ENCODE data around the gene FOXP1. TPM values are rescaled to one million over a fixed set of nuclear protein-coding genes. Genes with fewer than 3 reads are reported as not detected.

Gene FOXP1
- total RNA-seq, 1 donor from 2014 or later: 128 TPM

GRCh38 chr3:71523628-71524027 lies 59.9 kb downstream of the FOXP1 start:
- DNase-seq (ENCODE audit: extremely low spot score in 2 of 2): no peak

DNA sequence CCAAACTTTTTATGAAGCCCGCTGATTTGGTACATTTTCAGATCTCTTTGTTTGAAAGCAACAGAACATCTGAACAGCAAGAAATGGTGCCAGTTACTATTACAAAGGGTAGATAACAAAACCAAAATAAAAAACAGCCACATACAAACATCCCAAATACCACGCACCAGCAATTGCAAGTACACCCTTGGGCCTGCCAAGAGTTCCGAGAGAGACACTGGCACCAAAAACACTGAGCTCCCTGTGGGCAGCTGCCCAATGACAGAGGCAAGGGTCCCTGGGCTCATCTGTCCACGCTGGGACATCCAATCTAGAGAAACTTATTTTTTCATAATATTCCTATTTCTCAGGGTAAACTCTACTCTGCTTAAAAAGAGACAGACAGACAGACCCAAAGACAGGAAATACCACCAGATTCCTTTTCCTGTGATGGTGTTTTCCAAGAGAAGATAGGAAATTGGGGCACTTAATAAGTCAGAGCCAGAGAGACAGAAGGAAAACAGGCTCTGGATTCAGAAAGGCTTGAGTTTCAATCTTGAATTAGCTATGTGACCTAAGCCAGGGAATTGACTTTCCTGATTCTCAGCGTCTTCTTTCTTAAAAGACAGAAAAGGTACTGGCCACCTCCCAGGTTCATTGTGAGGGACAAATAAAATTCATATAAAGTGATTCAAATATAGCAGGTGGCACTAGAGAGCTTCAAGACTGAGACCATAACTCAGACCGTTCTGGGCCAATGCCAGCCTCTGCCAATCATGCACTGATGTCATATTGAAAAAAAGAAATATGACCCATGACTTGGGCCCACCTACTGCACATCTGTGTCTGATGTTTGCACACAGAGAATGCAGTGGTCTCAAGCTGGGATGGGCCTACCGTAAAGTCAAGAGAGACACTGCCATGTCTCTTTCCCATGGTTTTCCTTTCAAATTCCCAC lies 61.3 kb downstream of the FOXP1 start:
- no peak for DNase-seq (ENCODE audit: extremely low spot score in 2 of 2)
- TF ChIP-seq CTCF (IDR thresholded peaks at IDR 0.05) (no peak), POLR2AphosphoS5 (IDR thresholded peaks at IDR 0.05; ENCODE audit: insufficient read depth in 1 of 2, low read depth in 1 of 2) (no peak), POLR2A (IDR thresholded peaks at IDR 0.05) (no peak)
- intact Hi-C loops (cut with DNase I): no loop called here
- H3K4me3 ChIP-seq: no peak overlapping the region
- H3K36me3 ChIP-seq: no peaks in the 10 kb centered on the region
- H3K27me3 ChIP-seq: no peaks in the 10 kb centered on the region
- H3K27ac ChIP-seq: no peak overlapping the region
- no peaks in the 10 kb centered on the region for H3K4me1 ChIP-seq
- H3K9me3 ChIP-seq: no peaks in the 10 kb centered on the region

More at GRCh38 chr3:71523628-71524027, 59.9 kb downstream of the FOXP1 start:
- Histone ChIP-seq H3K27ac (no peak overlapping the region), H3K36me3 (no peaks in the 10 kb centered on the region), H3K9me3 (no peaks in the 10 kb centered on the region), H3K27me3 (no peaks in the 10 kb centered on the region), H3K4me3 (no peak overlapping the region), H3K4me1 (no peaks in the 10 kb centered on the region)
- intact Hi-C loops (cut with DNase I): no loop called here
- no peak for TF ChIP-seq POLR2AphosphoS5 (IDR thresholded peaks at IDR 0.05; ENCODE audit: insufficient read depth in 1 of 2, low read depth in 1 of 2)
- no peak for TF ChIP-seq POLR2A (IDR thresholded peaks at IDR 0.05)
- no peak for TF ChIP-seq CTCF (IDR thresholded peaks at IDR 0.05)

DNA sequence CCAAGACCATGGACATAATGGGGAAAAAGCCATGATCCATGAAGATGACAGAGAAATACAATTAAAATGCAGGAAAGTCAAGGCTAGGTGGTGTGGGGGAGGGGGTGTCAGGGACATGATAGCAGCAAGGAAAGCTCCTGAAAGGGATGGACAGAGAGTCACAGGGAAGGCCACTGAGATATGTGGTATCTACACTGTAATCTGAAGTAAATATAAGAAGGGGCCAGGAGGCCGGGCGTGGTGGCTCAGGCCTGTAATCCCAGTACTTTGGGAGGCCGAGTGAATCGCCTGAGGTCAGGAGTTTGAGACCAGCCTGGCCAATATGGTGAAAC lies 62.5 kb downstream of the FOXP1 start:
- no peaks in the 10 kb centered on the region for H3K27me3 ChIP-seq
- intact Hi-C loops (cut with DNase I): no loop called here
- H3K36me3 ChIP-seq: no peaks in the 10 kb centered on the region
- no peaks in the 10 kb centered on the region for H3K4me1 ChIP-seq
- H3K4me3 ChIP-seq: no peak overlapping the region
- no peaks in the 10 kb centered on the region for H3K9me3 ChIP-seq
- no peak for DNase-seq (ENCODE audit: extremely low spot score in 2 of 2)
- no peak for TF ChIP-seq POLR2AphosphoS5 (IDR thresholded peaks at IDR 0.05; ENCODE audit: insufficient read depth in 1 of 2, low read depth in 1 of 2)
- no peak overlapping the region for H3K27ac ChIP-seq

DNA sequence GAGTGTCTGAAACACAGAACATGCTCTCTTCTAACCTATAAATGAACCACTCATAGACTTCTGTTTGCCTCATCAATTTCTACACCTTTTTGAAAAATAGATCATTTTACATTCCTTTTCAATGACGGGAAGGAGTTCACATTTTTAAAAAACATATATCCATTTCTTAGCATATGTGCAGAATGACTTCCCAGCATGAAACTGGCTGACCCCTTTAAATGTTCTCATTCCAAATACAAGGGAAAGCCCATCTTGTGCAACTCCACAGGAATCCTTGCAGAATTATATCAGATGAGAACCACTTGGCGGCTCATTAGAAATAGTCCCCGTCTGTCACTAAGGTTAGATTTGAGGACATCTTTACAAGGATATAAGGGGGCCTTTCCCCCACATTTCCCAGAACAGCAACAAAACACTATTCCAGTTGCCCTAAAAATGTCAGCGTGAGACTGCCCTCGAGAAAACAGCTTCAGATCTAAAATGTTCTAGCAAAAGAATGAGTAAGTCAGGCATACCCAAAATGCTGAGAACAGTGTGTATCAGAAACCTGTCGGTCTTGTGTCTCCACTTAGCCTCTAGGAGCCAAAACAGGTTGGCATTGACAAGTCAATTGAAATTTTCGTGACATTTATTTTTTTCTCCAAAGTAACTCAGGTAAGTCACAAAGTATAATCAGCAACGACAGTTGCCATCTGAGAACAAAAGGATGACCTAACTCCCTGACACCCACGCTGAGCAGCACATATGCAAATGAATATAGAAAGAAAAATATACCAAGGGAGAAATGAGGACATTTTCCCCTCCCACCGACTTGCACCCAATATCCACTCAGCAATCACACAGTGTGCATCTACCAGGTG lies 63.1 kb downstream of the FOXP1 start:
- H3K27ac ChIP-seq: no peak overlapping the region

GRCh38 chr3:71518089-71518488 lies 65.4 kb downstream of the FOXP1 start:
- no peaks in the 10 kb centered on the region for H3K27me3 ChIP-seq
- DNase-seq (ENCODE audit: extremely low spot score in 2 of 2): no peak
- H3K27ac ChIP-seq: no peak overlapping the region
- intact Hi-C loops (cut with DNase I): no loop called here
- no peaks in the 10 kb centered on the region for H3K4me1 ChIP-seq
- H3K9me3 ChIP-seq: no peaks in the 10 kb centered on the region
- no peaks in the 10 kb centered on the region for H3K36me3 ChIP-seq
- TF ChIP-seq POLR2AphosphoS5 (IDR thresholded peaks at IDR 0.05; ENCODE audit: insufficient read depth in 1 of 2, low read depth in 1 of 2) (no peak), CTCF (IDR thresholded peaks at IDR 0.05) (no peak), POLR2A (IDR thresholded peaks at IDR 0.05) (no peak)
- no peak overlapping the region for H3K4me3 ChIP-seq

More for the DNA sequence above, 63.1 kb downstream of the FOXP1 start:
- no peak for TF ChIP-seq CTCF (IDR thresholded peaks at IDR 0.05)
- H3K4me3 ChIP-seq: no peak overlapping the region
- H3K9me3 ChIP-seq: no peaks in the 10 kb centered on the region
- DNase-seq (ENCODE audit: extremely low spot score in 2 of 2): no peak
- intact Hi-C loops (cut with DNase I): no loop called here
- no peaks in the 10 kb centered on the region for H3K27me3 ChIP-seq
- H3K4me1 ChIP-seq: no peaks in the 10 kb centered on the region
- H3K36me3 ChIP-seq: no peaks in the 10 kb centered on the region
